CD14-positive monocyte (primary cell): ENCODE results near the gene MYADML2. TPM values are rescaled to one million over a fixed set of nuclear protein-coding genes. Genes with fewer than 3 reads are reported as not detected.
A peak's percentile ranks its signal among the peaks of the same experiment; 100 is the strongest.

Experiments
- DNase-seq, 3 donors: peaks; one replicate each; pipeline ENCODE4 v3.0.0-alpha.2; 2011 to 2022
- H2AFZ ChIP-seq: 2 replicates; pipeline ENCODE4 v1.6.0; 2012; ENCODE audit warnings: mild to moderate bottlenecking, low read depth, low read length, inconsistent platforms; ENCODE audit not compliant: insufficient read depth, poor library complexity, severe bottlenecking
- H3K27ac ChIP-seq, 2 donors: 1 replicate in 1 of 2; 2 replicates in 1 of 2; pipeline ENCODE4 v1.5.1; 2012 to 2013; ENCODE audit warnings: low read length in 2 of 2, control low read depth in 1 of 2, inconsistent platforms in 1 of 2, low read depth in 1 of 2, mild to moderate bottlenecking in 1 of 2
- H3K27me3 ChIP-seq, 2 donors: one replicate each; pipeline versions ENCODE4 v1.6.0 to v1.6.1; 2011 to 2013; ENCODE audit warnings: low read length in 2 of 2; ENCODE audit not compliant: control insufficient read depth in 2 of 2, insufficient read depth in 2 of 2
- H3K36me3 ChIP-seq, 2 donors: replicated peaks in 1 of 2; 1 replicate in 1 of 2; 2 replicates in 1 of 2; pipeline versions ENCODE4 v1.5.1 to v1.6.1; 2012 to 2013; ENCODE audit warnings: low read length in 2 of 2, control low read depth in 1 of 2, inconsistent platforms in 1 of 2, mild to moderate bottlenecking in 1 of 2; ENCODE audit not compliant: insufficient read depth in 2 of 2, control insufficient read depth in 1 of 2
- H3K4me1 ChIP-seq, 2 donors: 1 replicate in 1 of 2; 2 replicates in 1 of 2; pipeline versions ENCODE4 v1.5.1 to v1.6.1; 2012 to 2013; ENCODE audit warnings: low read length in 2 of 2, control low read depth in 1 of 2, inconsistent platforms in 1 of 2, mild to moderate bottlenecking in 1 of 2, moderate library complexity in 1 of 2; ENCODE audit not compliant: insufficient read depth in 2 of 2, control insufficient read depth in 1 of 2
- H3K4me2 ChIP-seq: replicated peaks from 2 replicates; pipeline ENCODE3; 2012; ENCODE audit warnings: low read length, moderate library complexity, mild to moderate bottlenecking; ENCODE audit not compliant: poor library complexity, severe bottlenecking; ENCODE audit errors: extremely low read depth
- H3K4me3 ChIP-seq, 3 experiments: fragments of 200-600 bp in 1 of 3; sonication (generic) in 1 of 3; replicated peaks in 1 of 3; 1 replicate in 2 of 3; 2 replicates in 1 of 3; pipeline ENCODE4 v1.5.1; 2011 to 2013; ENCODE audit warnings: low read length in 3 of 3, mild to moderate bottlenecking in 3 of 3, control low read depth in 2 of 3, low read depth in 2 of 3, inconsistent platforms in 1 of 3, moderate library complexity in 1 of 3
- H3K79me2 ChIP-seq: 2 replicates; pipeline ENCODE4 v1.6.0; 2012; ENCODE audit warnings: mild to moderate bottlenecking, control low read depth, inconsistent platforms, low read length, moderate library complexity; ENCODE audit not compliant: insufficient read depth
- H3K9ac ChIP-seq: 2 replicates; pipeline ENCODE4 v1.6.0; 2017; ENCODE audit warnings: low read length, mild to moderate bottlenecking; ENCODE audit not compliant: insufficient read depth, poor library complexity, severe bottlenecking
- H3K9me3 ChIP-seq, 2 donors: replicated peaks in 1 of 2; 1 replicate in 1 of 2; 2 replicates in 1 of 2; pipeline versions ENCODE4 v1.5.1 to v1.6.1; 2012 to 2013; ENCODE audit warnings: low read length in 2 of 2, control low read depth in 1 of 2; ENCODE audit not compliant: control insufficient read depth in 1 of 2, insufficient read depth in 1 of 2
- H4K20me1 ChIP-seq: 2 replicates; pipeline ENCODE4 v1.6.0; 2012; ENCODE audit warnings: mild to moderate bottlenecking, low read length, control low read depth, moderate library complexity; ENCODE audit not compliant: insufficient read depth
- H3K27ac Mint-ChIP-seq, 7 donors: one replicate each; pipeline ENCODE4 v1.8.0; 2020; ENCODE audit warnings: mild to moderate bottlenecking in 7 of 7, mixed read lengths in 7 of 7, moderate library complexity in 6 of 7, inconsistent platforms in 2 of 7
- H3K27me3 Mint-ChIP-seq, 3 donors: one replicate each; pipeline ENCODE4 v1.8.0; 2021 to 2022; ENCODE audit warnings: low read depth in 3 of 3, mild to moderate bottlenecking in 3 of 3, mixed read lengths in 3 of 3, moderate library complexity in 3 of 3, inconsistent platforms in 1 of 3
- H3K36me3 Mint-ChIP-seq, 2 donors: one replicate each; pipeline ENCODE4 v1.8.0; 2020; ENCODE audit warnings: mixed read lengths in 2 of 2, inconsistent platforms in 1 of 2, mild to moderate bottlenecking in 1 of 2
- H3K4me1 Mint-ChIP-seq: one replicate; pipeline ENCODE4 v1.8.0; 2020; ENCODE audit warnings: mild to moderate bottlenecking, mixed read lengths
- H3K4me3 Mint-ChIP-seq, 2 donors: one replicate each; pipeline ENCODE4 v1.8.0; 2020; ENCODE audit warnings: mild to moderate bottlenecking in 2 of 2, mixed read lengths in 2 of 2, moderate library complexity in 1 of 2
- H3K9me3 Mint-ChIP-seq, 7 donors: one replicate each; pipeline ENCODE4 v1.8.0; 2020 to 2022; ENCODE audit warnings: mixed read lengths in 7 of 7, mild to moderate bottlenecking in 6 of 7, moderate library complexity in 6 of 7, inconsistent platforms in 2 of 7
- CTCF ChIP-seq: fragments of 200-600 bp; IDR thresholded peaks from one replicate; pipeline ENCODE4 v1.8.0; 2022; ENCODE audit warnings: antibody characterized with exemption, mild to moderate bottlenecking
- WGBS: methylation state at CpG from one replicate; pipeline ENCODE4 v1.1.5; 2013; ENCODE audit warnings: missing lambda C conversion rate; ENCODE audit not compliant: insufficient coverage; 5-methylcytosine and 5-hydroxymethylcytosine counted together
- intact Hi-C, 2 donors: fragments of 100-400 bp; cut with micrococcal nuclease; formaldehyde crosslinking; loops; one replicate each; pipeline versions ENCODE4 v1.15.0 to v1.15.1; 2023
- polyA plus RNA-seq, 3 donors: library from polyadenylated mRNA; depleted of rRNA in 1 of 3; unstranded in 2 of 3; stranded (reverse) in 1 of 3; fragments of 300-500 nt in 2 of 3; fragments of >200 nt in 1 of 3; fragmentation: Illumina TruSeq in 2 of 3; gene quantifications; 1 replicate in 2 of 3; 2 replicates in 1 of 3; pipeline ENCODE4 v1.2.3, GENCODE V29; 2012 to 2021

The MYADML2 gene
- polyA plus RNA-seq, 3 donors: not detected

- Histone ChIP-seq H3K4me1 (no peaks in the 10 kb centered on the region), H3K27ac (no peak overlapping the region), H3K4me3 (no peak overlapping the region), H3K79me2 (no peaks in the 10 kb centered on the region), H2AFZ (no peak overlapping the region), H3K9ac (no peak overlapping the region), H4K20me1 (peaks cover 9% of the 10 kb centered on the region), H3K9me3 (no peaks in the 10 kb centered on the region), H3K27me3 (no peaks in the 10 kb centered on the region), H3K4me2 (no peak overlapping the region), H3K36me3 (peaks cover 20 to 39% of the 10 kb centered on the region in 2 donors)
- no peaks in the 10 kb centered on the region for H3K4me1 Mint-ChIP-seq
- TF ChIP-seq CTCF: no peak
- WGBS: 99% methylated on average over 37 of the region's 37 CpGs
- H3K27ac Mint-ChIP-seq: peak overlapping the region in 1 of 7 donors; percentile 3
- H3K36me3 Mint-ChIP-seq: peaks cover 29 to 54% of the 10 kb centered on the region in 2 donors
- intact Hi-C loops: no loop called here
- DNase-seq: no peak
- no peaks in the 10 kb centered on the region for H3K27me3 Mint-ChIP-seq
- peaks cover 0 to 2% (median 0%) of the 10 kb centered on the region in 7 donors for H3K9me3 Mint-ChIP-seq
- H3K4me3 Mint-ChIP-seq: no peak overlapping the region
These were observed 46.9 kb upstream of the MYADML2 start for GRCh38 chr17:81993729-81994592.

GRCh38 chr17:81992306-81993102, 45.5 kb upstream of the MYADML2 start:
- Histone ChIP-seq H3K36me3 (peaks cover 24 to 39% of the 10 kb centered on the region in 2 donors), H3K27me3 (no peaks in the 10 kb centered on the region), H3K4me2 (no peak overlapping the region), H3K4me3 (no peak overlapping the region), H3K9ac (no peak overlapping the region), H3K9me3 (no peaks in the 10 kb centered on the region), H4K20me1 (peaks cover 14% of the 10 kb centered on the region), H2AFZ (no peak overlapping the region), H3K79me2 (no peaks in the 10 kb centered on the region), H3K27ac (no peak overlapping the region), H3K4me1 (no peaks in the 10 kb centered on the region)
- Mint-ChIP-seq H3K9me3 (peaks cover 0 to 2% (median 0%) of the 10 kb centered on the region in 7 donors), H3K4me1 (no peaks in the 10 kb centered on the region), H3K4me3 (no peak overlapping the region), H3K36me3 (peaks cover 39 to 59% of the 10 kb centered on the region in 2 donors), H3K27me3 (peaks cover 0 to 1% (median 0%) of the 10 kb centered on the region in 3 donors), H3K27ac (no peak overlapping the region)
- DNase-seq: no peak
- no peak for TF ChIP-seq CTCF
- 98% methylated on average over 26 of the region's 31 CpGs for WGBS
- intact Hi-C loops: no loop called here
